SW480 (cell line): ENCODE data around the gene FAM237B.
"Not testable (repeated sequence)": the region's sequence is repeated elsewhere in the genome, so short reads cannot be mapped to it uniquely, and the experiment has no call there.

Experiments
- DNase-seq: peaks from one replicate; pipeline ENCODE4 v3.0.0-alpha.2; 2016; ENCODE audit warnings: low spot score

Gene FAM237B

GRCh38 chr7:90320801-90321494 lies at the start of gene FAM237B:
Gene FAM237B (minus strand): TSS chr7:90321304. CDS start chr7:90319748, 1,556 bp downstream.
- DNase-seq = peak; percentile 26

- no peak for DNase-seq
These were observed 30.9 kb upstream of the FAM237B start for GRCh38 chr7:90351987-90352386.

- not testable (repeated sequence) for DNase-seq
These were observed 28.9 kb upstream of the FAM237B start for GRCh38 chr7:90350032-90350431.

- no peak for DNase-seq
These were observed 28.2 kb upstream of the FAM237B start for GRCh38 chr7:90349305-90349704.

GRCh38 chr7:90347759-90348158 lies 26.7 kb upstream of the FAM237B start:
- DNase-seq = no peak

GRCh38 chr7:90346336-90347125 lies 25.4 kb upstream of the FAM237B start, which contains the start of gene GTPBP10:
Gene GTPBP10 (plus strand): TSS chr7:90346716. CDS start chr7:90346742, 26 bp downstream.
- peak; percentile 99 for DNase-seq

GRCh38 chr7:90345595-90346335 lies 24.7 kb upstream of the FAM237B start:
- peak; percentile 57 for DNase-seq

- DNase-seq = no peak
These were observed 23.9 kb upstream of the FAM237B start for GRCh38 chr7:90345016-90345415.

- DNase-seq = no peak
These were observed 16.0 kb upstream of the FAM237B start for GRCh38 chr7:90337106-90337505.

GRCh38 chr7:90334926-90335325 lies 13.8 kb upstream of the FAM237B start:
- not testable (repeated sequence) for DNase-seq

- DNase-seq = no peak
These were observed 13.2 kb upstream of the FAM237B start for GRCh38 chr7:90334193-90334843.

GRCh38 chr7:90326500-90326899 lies 5.4 kb upstream of the FAM237B start:
- no peak for DNase-seq

GRCh38 chr7:90322837-90323236 lies 1.7 kb upstream of the FAM237B start:
- DNase-seq = no peak

GRCh38 chr7:90320418-90320800 lies 695 bp downstream of the FAM237B start:
- DNase-seq = no peak

- no peak for DNase-seq
These were observed 1.1 kb downstream of the FAM237B start for GRCh38 chr7:90320014-90320413.

- no peak for DNase-seq
These were observed 7.2 kb downstream of the FAM237B start for GRCh38 chr7:90313907-90314306.

- DNase-seq = no peak
These were observed 8.4 kb downstream of the FAM237B start for GRCh38 chr7:90312745-90313144.

GRCh38 chr7:90311175-90311574 lies 9.9 kb downstream of the FAM237B start:
- no peak for DNase-seq

GRCh38 chr7:90309872-90310271 lies 11.2 kb downstream of the FAM237B start:
- no peak for DNase-seq

GRCh38 chr7:90303241-90303640 lies 17.9 kb downstream of the FAM237B start:
- DNase-seq = no peak

- DNase-seq = peak; percentile 86
These were observed 22.7 kb downstream of the FAM237B start for GRCh38 chr7:90298145-90299038.
